ENCODE data around the gene ATG4B. TPM values are rescaled to one million over a fixed set of nuclear protein-coding genes. Genes with fewer than 3 reads are reported as not detected.

The ATG4B gene
- total RNA-seq, 4 donors from 2014 or later, result 58.5 to 129 (median 86.2) TPM

DNA sequence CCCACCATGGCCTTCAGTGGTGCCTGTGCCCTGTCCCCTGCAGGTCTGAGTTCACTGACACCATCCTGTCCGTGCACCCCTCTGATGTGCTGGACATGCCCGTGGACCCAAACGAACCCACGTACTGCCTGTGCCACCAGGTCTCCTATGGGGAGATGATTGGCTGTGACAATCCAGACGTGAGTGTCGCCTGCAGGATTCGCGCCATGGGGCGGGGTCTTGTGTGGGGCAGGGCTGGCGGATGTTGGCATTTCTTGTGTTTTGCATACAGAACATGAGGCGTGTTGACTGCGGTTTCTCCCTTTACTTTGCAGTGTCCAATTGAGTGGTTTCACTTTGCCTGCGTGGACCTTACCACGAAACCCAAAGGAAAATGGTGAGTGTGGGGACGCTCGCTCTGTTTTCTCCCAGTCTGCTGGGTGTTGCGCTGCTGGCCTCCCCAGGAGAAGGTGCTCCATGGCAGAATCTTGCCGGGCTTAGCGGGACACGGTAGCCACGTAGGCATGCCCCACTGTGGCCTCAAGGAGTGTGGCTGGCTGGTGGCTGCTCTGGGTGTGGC is 85.5 kb downstream of the ATG4B start:
- H3K27me3 ChIP-seq, result no peaks in the 10 kb centered on the region
- intact Hi-C loops (cut with DNase I), result no loop called here
- no peaks in the 10 kb centered on the region for H3K4me1 ChIP-seq
- WGBS, 2 donors, result 95 to 97% methylated on average over 17 to 21 of the region's 21 CpGs
- no peak for TF ChIP-seq POLR2A (IDR thresholded peaks at IDR 0.05)
- TF ChIP-seq CTCF (IDR thresholded peaks at IDR 0.05), result no peak
- no peak for DNase-seq
- H3K27ac ChIP-seq, result no peak overlapping the region
- peaks cover 30 to 44% of the 10 kb centered on the region in 2 donors for H3K36me3 ChIP-seq
- H3K4me3 ChIP-seq (replicated peaks in 1 of 3), result no peak overlapping the region
- H3K9me3 ChIP-seq, result no peaks in the 10 kb centered on the region

Other genes with a start within 250 kb of the ATG4B start
- 100 to 1,000 TPM; 236 to 364 (median 266) TPM for gene STK25, start 129.1 kb upstream of the ATG4B start, total RNA-seq
- 10 to 100 TPM; 22.2 to 32.1 (median 27.0) TPM for gene BOK, start 78.9 kb upstream of the ATG4B start, total RNA-seq
- gene THAP4, start 535 bp upstream of the ATG4B start, total RNA-seq, result 10 to 100 TPM; 42.9 to 53.6 (median 46.2) TPM
- gene DTYMK, start 49.1 kb downstream of the ATG4B start, total RNA-seq, result 10 to 100 TPM in 3 of 4 donors, 1 to 10 TPM in 1; 9.6 to 24.0 (median 15.7) TPM
- 10 to 100 TPM; 42.2 to 76.3 (median 59.9) TPM for gene ING5, start 64.3 kb downstream of the ATG4B start, total RNA-seq
- 10 to 100 TPM; 20.2 to 34.4 (median 23.0) TPM for gene D2HGDH, start 96.9 kb downstream of the ATG4B start, total RNA-seq
- gene GAL3ST2, start 139.1 kb downstream of the ATG4B start, total RNA-seq, result not detected
- gene NEU4, start 171.5 kb downstream of the ATG4B start, total RNA-seq, result 1 to 10 TPM in 2 of 4 donors, under 1 TPM in 1, not detected in 1; 0.78 to 5.7 (median 1.1) TPM
- 1 to 10 TPM in 2 of 4 donors, under 1 TPM in 2; 0.49 to 2.3 (median 1.1) TPM for gene PDCD1, start 221.2 kb downstream of the ATG4B start, total RNA-seq
- gene RTP5, start 232.0 kb downstream of the ATG4B start, total RNA-seq, result under 1 TPM in 1 of 4 donors, not detected in 3; 0.13 TPM

Measured in thyroid gland (tissue), 4 donors.